B cell (primary cell): ENCODE data around the gene DPP10. TPM values are rescaled to one million over a fixed set of nuclear protein-coding genes. Genes with fewer than 3 reads are reported as not detected.

Experiments
- ATAC-seq: fragments of 200-7000 bp; cut with Tn5 transposase; one replicate; pipeline ENCODE4 v1.10.0; 2021; ENCODE audit warnings: low read depth, mild to moderate bottlenecking, moderate number of reproducible peaks, moderate library complexity
- CTCF ChIA-PET: fragments of 350-600 bp; sonication (Branson Sonifier 250); formaldehyde crosslinking; loops from one replicate; lab custom pipeline; 2021; ENCODE audit warnings: antibody characterized with exemption, inconsistent platforms; lab: Charles Lee
- POLR2A ChIA-PET: fragments of 350-600 bp; sonication (Branson Sonifier 250); formaldehyde crosslinking; loops from one replicate; lab custom pipeline; 2021; ENCODE audit warnings: antibody characterized with exemption; lab: Charles Lee
- DNase-seq: peaks from one replicate; pipeline ENCODE4 v3.0.0; 2013
- H2AFZ ChIP-seq: 2 replicates; pipeline ENCODE4 v1.6.1; 2012; ENCODE audit warnings: mild to moderate bottlenecking, low read depth, low read length; ENCODE audit not compliant: insufficient read depth, poor library complexity, severe bottlenecking
- H3K27ac ChIP-seq, 2 donors: 1 replicate in 1 of 2; 2 replicates in 1 of 2; pipeline ENCODE4 v1.5.1; 2012 to 2013; ENCODE audit warnings: low read length in 2 of 2, mild to moderate bottlenecking in 2 of 2, moderate library complexity in 1 of 2
- H3K27me3 ChIP-seq, 4 experiments: fragments of 200-600 bp in 1 of 4; sonication (generic) in 1 of 4; replicated peaks in 1 of 4; 1 replicate in 2 of 4; 2 replicates in 2 of 4; pipeline versions ENCODE4 v1.6.1 to v1.7.0; 2013 to 2016; ENCODE audit warnings: low read length in 3 of 4, mild to moderate bottlenecking in 2 of 4, mixed read lengths in 1 of 4, moderate library complexity in 1 of 4; ENCODE audit not compliant: insufficient read depth in 4 of 4, control insufficient read depth in 3 of 4; ENCODE audit errors: control extremely low read depth in 1 of 4
- H3K36me3 ChIP-seq, 2 experiments: replicated peaks in 1 of 2; 1 replicate in 1 of 2; 2 replicates in 1 of 2; pipeline versions ENCODE4 v1.6.1 to v1.7.1; 2013; ENCODE audit warnings: low read length in 1 of 2; ENCODE audit not compliant: insufficient read depth in 2 of 2, control insufficient read depth in 1 of 2; ENCODE audit errors: control extremely low read depth in 1 of 2, extremely low read depth in 1 of 2
- H3K4me1 ChIP-seq, 2 donors: fragments of 200-600 bp in 1 of 2; sonication (generic) in 1 of 2; 1 replicate in 1 of 2; 2 replicates in 1 of 2; pipeline versions ENCODE4 v1.5.1 to v1.6.1; 2013 to 2017; ENCODE audit warnings: low read length in 2 of 2; ENCODE audit not compliant: control insufficient read depth in 2 of 2, insufficient read depth in 2 of 2
- H3K4me2 ChIP-seq: replicated peaks from 2 replicates; pipeline ENCODE3; 2012; ENCODE audit warnings: mild to moderate bottlenecking, low read depth, low read length; ENCODE audit not compliant: poor library complexity, severe bottlenecking
- H3K4me3 ChIP-seq, 5 experiments: fragments of 200-600 bp in 1 of 5; sonication (generic) in 1 of 5; 1 replicate in 3 of 5; 2 replicates in 2 of 5; pipeline versions ENCODE4 v1.5.1 to v1.7.0; 2011 to 2016; ENCODE audit warnings: low read length in 4 of 5, mild to moderate bottlenecking in 4 of 5, low read depth in 2 of 5, control low read depth in 1 of 5, moderate library complexity in 1 of 5; ENCODE audit not compliant: insufficient read depth in 1 of 5; ENCODE audit errors: control extremely low read depth in 1 of 5, extremely low read depth in 1 of 5
- H3K79me2 ChIP-seq: fragments of 200-600 bp; sonication (generic); one replicate; pipeline ENCODE4 v1.6.0; 2016; ENCODE audit warnings: low read length; ENCODE audit not compliant: control insufficient read depth, insufficient read depth
- H3K9ac ChIP-seq: fragments of 200-600 bp; sonication (generic); 2 replicates; pipeline ENCODE4 v1.6.1; 2017; ENCODE audit warnings: mild to moderate bottlenecking, low read length, moderate library complexity
- H3K9me3 ChIP-seq, 3 donors: one replicate each; pipeline versions ENCODE4 v1.6.1 to v1.7.1; 2013; ENCODE audit warnings: low read length in 2 of 3; ENCODE audit not compliant: control insufficient read depth in 2 of 3, insufficient read depth in 1 of 3; ENCODE audit errors: control extremely low read depth in 1 of 3
- H4K20me1 ChIP-seq: 2 replicates; pipeline ENCODE4 v1.6.0; 2012; ENCODE audit warnings: mild to moderate bottlenecking, low read length; ENCODE audit not compliant: insufficient read depth, control insufficient read depth, poor library complexity, severe bottlenecking
- H3K27ac Mint-ChIP-seq: one replicate; pipeline ENCODE4 v1.8.0; 2021; ENCODE audit warnings: mixed read lengths
- H3K27me3 Mint-ChIP-seq: one replicate; pipeline ENCODE4 v1.8.0; 2021; ENCODE audit warnings: mixed read lengths
- H3K4me1 Mint-ChIP-seq: one replicate; pipeline ENCODE4 v1.8.0; 2021; ENCODE audit warnings: mixed read lengths
- H3K4me3 Mint-ChIP-seq: one replicate; pipeline ENCODE4 v1.8.0; 2021; ENCODE audit warnings: mixed read lengths
- H3K9me3 Mint-ChIP-seq: one replicate; pipeline ENCODE4 v1.8.0; 2022; ENCODE audit warnings: mixed read lengths; ENCODE audit not compliant: insufficient read depth
- CTCF ChIP-seq: fragments of 200-600 bp; IDR thresholded peaks from one replicate; pipeline ENCODE4 v1.8.0; 2022; ENCODE audit warnings: antibody characterized with exemption, mild to moderate bottlenecking
- EZH2 ChIP-seq: IDR thresholded peaks from 2 replicates; pipeline ENCODE4 v1.6.1; 2012; ENCODE audit warnings: borderline replicate concordance, low read depth, mild to moderate bottlenecking, moderate library complexity, low read length; ENCODE audit not compliant: insufficient read depth, poor library complexity, severe bottlenecking
- WGBS: methylation state at CpG from one replicate; pipeline ENCODE4 v1.1.5; 2013; ENCODE audit warnings: missing lambda C conversion rate; ENCODE audit not compliant: insufficient coverage; 5-methylcytosine and 5-hydroxymethylcytosine counted together
- intact Hi-C: fragments of 100-400 bp; cut with micrococcal nuclease; formaldehyde crosslinking; loops from one replicate; pipeline ENCODE4 v1.10.0; 2022
- polyA plus RNA-seq: library from polyadenylated mRNA; depleted of rRNA; stranded (reverse); fragments of >200 nt; gene quantifications from 2 replicates; pipeline ENCODE4 v1.2.3, GENCODE V29; 2012
- total RNA-seq, 2 donors: library from RNA; stranded (reverse); fragments of 120-200 nt in 1 of 2; gene quantifications; 1 replicate in 1 of 2; 2 replicates in 1 of 2; pipeline versions ENCODE4 v1.2.3 to v1.2.4, GENCODE V29; 2013 to 2022

Gene DPP10
- total and polyA plus RNA-seq, 2 donors (not counting 1 experiment from before 2014, with no cell fraction given) = not detected

- Mint-ChIP-seq H3K27ac (no peak overlapping the region), H3K4me1 (no peaks in the 10 kb centered on the region), H3K27me3 (no peaks in the 10 kb centered on the region), H3K9me3 (peaks cover 6% of the 10 kb centered on the region), H3K4me3 (no peak overlapping the region)
- H3K9ac ChIP-seq = no peak overlapping the region
- no peaks in the 10 kb centered on the region for H4K20me1 ChIP-seq
- no peaks in the 10 kb centered on the region for H3K79me2 ChIP-seq
- DNase-seq (no peak), ATAC-seq (no peak)
- POLR2A ChIA-PET = no interaction called here
- no peaks in the 10 kb centered on the region for H3K27me3 ChIP-seq
- H2AFZ ChIP-seq = no peak overlapping the region
- WGBS = no CpG with 5 or more reads among the region's 2 CpGs
- TF ChIP-seq EZH2 (no peak), CTCF (no peak)
- no peaks in the 10 kb centered on the region for H3K9me3 ChIP-seq
- no peak overlapping the region for H3K4me3 ChIP-seq
- no peak overlapping the region for H3K4me2 ChIP-seq
- no peak overlapping the region for H3K27ac ChIP-seq
- no peaks in the 10 kb centered on the region for H3K4me1 ChIP-seq
- H3K36me3 ChIP-seq = no peaks in the 10 kb centered on the region
- CTCF ChIA-PET = no interaction called here
- intact Hi-C loops = no loop called here
Observed at GRCh38 chr2:115609978-115610377, 1167.5 kb downstream of the DPP10 start.

GRCh38 chr2:115610888-115611287 is 1168.4 kb downstream of the DPP10 start:
- no peak overlapping the region for H3K4me2 ChIP-seq
- Mint-ChIP-seq H3K4me3 (no peak overlapping the region), H3K27ac (no peak overlapping the region), H3K4me1 (no peaks in the 10 kb centered on the region), H3K27me3 (no peaks in the 10 kb centered on the region), H3K9me3 (peaks cover 6% of the 10 kb centered on the region)
- ATAC-seq (no peak), DNase-seq (no peak)
- H3K9ac ChIP-seq = no peak overlapping the region
- no peak for TF ChIP-seq CTCF
- no peak for TF ChIP-seq EZH2
- intact Hi-C loops = no loop called here
- H2AFZ ChIP-seq = no peak overlapping the region
- H3K4me3 ChIP-seq = no peak overlapping the region
- no peaks in the 10 kb centered on the region for H3K36me3 ChIP-seq
- no peaks in the 10 kb centered on the region for H3K27me3 ChIP-seq
- ChIA-PET POLR2A (no interaction called here), CTCF (no interaction called here)
- H4K20me1 ChIP-seq = no peaks in the 10 kb centered on the region
- no peaks in the 10 kb centered on the region for H3K79me2 ChIP-seq
- no peaks in the 10 kb centered on the region for H3K9me3 ChIP-seq
- WGBS = no CpG with 5 or more reads among the region's 3 CpGs
- H3K27ac ChIP-seq = no peak overlapping the region
- no peaks in the 10 kb centered on the region for H3K4me1 ChIP-seq
